Liver (tissue), 3 donors: Measurements from ENCODE around the gene SPATA46.

Experiments used
- ATF3 ChIP-seq: IDR thresholded peaks from 2 replicates; pipeline ENCODE4 v1.6.1; 2016; ENCODE audit warnings: antibody characterized with exemption
- EGR1 ChIP-seq, 2 donors: IDR thresholded peaks; 2 replicates each; pipeline ENCODE4 v1.6.1; 2016 to 2018; ENCODE audit warnings: antibody characterized with exemption in 2 of 2, low read depth in 2 of 2
- FOXA1 ChIP-seq: IDR thresholded peaks from 2 replicates; pipeline ENCODE4 v1.6.1; 2016; ENCODE audit warnings: antibody characterized with exemption
- GABPA ChIP-seq, 2 donors: IDR thresholded peaks in 1 of 2; conservative IDR thresholded peaks in 1 of 2; 2 replicates each; pipeline ENCODE4 v1.6.1; 2016; ENCODE audit warnings: antibody characterized with exemption in 2 of 2, mild to moderate bottlenecking in 1 of 2, moderate library complexity in 1 of 2
- HNF4G ChIP-seq: IDR thresholded peaks from 2 replicates; pipeline ENCODE4 v1.6.1; 2016; ENCODE audit warnings: antibody characterized with exemption
- JUND ChIP-seq, 2 donors: IDR thresholded peaks; 2 replicates each; pipeline ENCODE4 v1.6.1; 2016; ENCODE audit warnings: antibody characterized with exemption in 2 of 2
- MAX ChIP-seq: IDR thresholded peaks from 2 replicates; pipeline ENCODE4 v1.6.1; 2016; ENCODE audit warnings: antibody characterized with exemption
- RAD21 ChIP-seq, 2 donors: IDR thresholded peaks; 2 replicates each; pipeline ENCODE4 v1.6.1; 2016; ENCODE audit warnings: antibody characterized with exemption in 2 of 2, mild to moderate bottlenecking in 2 of 2
- REST ChIP-seq: IDR thresholded peaks from 2 replicates; pipeline ENCODE4 v1.6.1; 2016; ENCODE audit warnings: antibody characterized with exemption, mild to moderate bottlenecking
- SP1 ChIP-seq: IDR thresholded peaks from 2 replicates; pipeline ENCODE4 v1.6.1; 2018; ENCODE audit warnings: antibody characterized with exemption, mild to moderate bottlenecking
- TAF1 ChIP-seq: conservative IDR thresholded peaks from 2 replicates; pipeline ENCODE4 v1.6.1; 2016; ENCODE audit warnings: antibody characterized with exemption, mild to moderate bottlenecking
- YY1 ChIP-seq: IDR thresholded peaks from 2 replicates; pipeline ENCODE4 v1.6.1; 2016; ENCODE audit warnings: antibody characterized with exemption, mild to moderate bottlenecking
- ZBTB33 ChIP-seq: IDR thresholded peaks from 2 replicates; pipeline ENCODE4 v1.6.1; 2016; ENCODE audit warnings: antibody characterized with exemption
- TF ChIP-seq, protein P1 (sequence below): fragments of 150-350 bp; IDR thresholded peaks from 2 replicates; pipeline ENCODE4 v1.5.1; 2017; ENCODE audit warnings: improper control_type of control experiment, low read depth, low read length; ENCODE audit not compliant: missing input control
- donor health status: healthy.
- donor health status: healthy.

DNA sequence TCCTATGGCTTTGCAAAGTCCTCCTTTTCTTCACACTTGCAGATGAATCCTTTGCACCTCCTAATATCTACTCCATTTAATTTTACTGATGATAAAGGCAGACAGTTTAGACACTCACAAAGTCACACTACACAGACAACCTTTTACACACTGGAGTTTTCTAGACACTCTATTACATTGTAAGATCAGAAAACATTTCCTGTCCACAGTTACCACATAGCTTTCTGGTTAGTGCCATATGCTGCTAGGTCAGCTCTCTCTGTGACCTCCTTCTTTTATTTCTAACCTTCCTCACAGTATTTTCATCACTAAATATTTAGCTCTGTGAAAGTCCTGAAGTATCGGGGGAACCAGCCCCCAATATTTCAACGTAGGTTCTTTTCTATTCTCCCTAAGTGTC, 30.2 kb upstream of the SPATA46 start:
- TF ChIP-seq, protein P1, sequence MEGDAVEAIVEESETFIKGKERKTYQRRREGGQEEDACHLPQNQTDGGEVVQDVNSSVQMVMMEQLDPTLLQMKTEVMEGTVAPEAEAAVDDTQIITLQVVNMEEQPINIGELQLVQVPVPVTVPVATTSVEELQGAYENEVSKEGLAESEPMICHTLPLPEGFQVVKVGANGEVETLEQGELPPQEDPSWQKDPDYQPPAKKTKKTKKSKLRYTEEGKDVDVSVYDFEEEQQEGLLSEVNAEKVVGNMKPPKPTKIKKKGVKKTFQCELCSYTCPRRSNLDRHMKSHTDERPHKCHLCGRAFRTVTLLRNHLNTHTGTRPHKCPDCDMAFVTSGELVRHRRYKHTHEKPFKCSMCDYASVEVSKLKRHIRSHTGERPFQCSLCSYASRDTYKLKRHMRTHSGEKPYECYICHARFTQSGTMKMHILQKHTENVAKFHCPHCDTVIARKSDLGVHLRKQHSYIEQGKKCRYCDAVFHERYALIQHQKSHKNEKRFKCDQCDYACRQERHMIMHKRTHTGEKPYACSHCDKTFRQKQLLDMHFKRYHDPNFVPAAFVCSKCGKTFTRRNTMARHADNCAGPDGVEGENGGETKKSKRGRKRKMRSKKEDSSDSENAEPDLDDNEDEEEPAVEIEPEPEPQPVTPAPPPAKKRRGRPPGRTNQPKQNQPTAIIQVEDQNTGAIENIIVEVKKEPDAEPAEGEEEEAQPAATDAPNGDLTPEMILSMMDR: no peak
- TF ChIP-seq RAD21 (IDR thresholded peaks at IDR 0.05): no peak
- TF ChIP-seq GABPA (IDR thresholded peaks at IDR 0.05 in 1 of 2, conservative IDR thresholded peaks at IDR 0.05 in 1 of 2): no peak
- no peak for TF ChIP-seq TAF1
- no peak for TF ChIP-seq MAX
- TF ChIP-seq EGR1 (IDR thresholded peaks at IDR 0.05; ENCODE audit: low read depth in 2 of 2): no peak
- no peak for TF ChIP-seq YY1
- TF ChIP-seq REST: no peak
- no peak for TF ChIP-seq ATF3
- no peak for TF ChIP-seq ZBTB33
- TF ChIP-seq HNF4G: no peak
- no peak for TF ChIP-seq JUND (IDR thresholded peaks at IDR 0.05)
- TF ChIP-seq SP1: no peak
- TF ChIP-seq FOXA1: no peak
